ENCODE results near the gene RASL12. TPM values are rescaled to one million over a fixed set of nuclear protein-coding genes. Genes with fewer than 3 reads are reported as not detected.

Gene RASL12
- polyA plus RNA-seq, 1 experiment: 11.4 TPM

DNA sequence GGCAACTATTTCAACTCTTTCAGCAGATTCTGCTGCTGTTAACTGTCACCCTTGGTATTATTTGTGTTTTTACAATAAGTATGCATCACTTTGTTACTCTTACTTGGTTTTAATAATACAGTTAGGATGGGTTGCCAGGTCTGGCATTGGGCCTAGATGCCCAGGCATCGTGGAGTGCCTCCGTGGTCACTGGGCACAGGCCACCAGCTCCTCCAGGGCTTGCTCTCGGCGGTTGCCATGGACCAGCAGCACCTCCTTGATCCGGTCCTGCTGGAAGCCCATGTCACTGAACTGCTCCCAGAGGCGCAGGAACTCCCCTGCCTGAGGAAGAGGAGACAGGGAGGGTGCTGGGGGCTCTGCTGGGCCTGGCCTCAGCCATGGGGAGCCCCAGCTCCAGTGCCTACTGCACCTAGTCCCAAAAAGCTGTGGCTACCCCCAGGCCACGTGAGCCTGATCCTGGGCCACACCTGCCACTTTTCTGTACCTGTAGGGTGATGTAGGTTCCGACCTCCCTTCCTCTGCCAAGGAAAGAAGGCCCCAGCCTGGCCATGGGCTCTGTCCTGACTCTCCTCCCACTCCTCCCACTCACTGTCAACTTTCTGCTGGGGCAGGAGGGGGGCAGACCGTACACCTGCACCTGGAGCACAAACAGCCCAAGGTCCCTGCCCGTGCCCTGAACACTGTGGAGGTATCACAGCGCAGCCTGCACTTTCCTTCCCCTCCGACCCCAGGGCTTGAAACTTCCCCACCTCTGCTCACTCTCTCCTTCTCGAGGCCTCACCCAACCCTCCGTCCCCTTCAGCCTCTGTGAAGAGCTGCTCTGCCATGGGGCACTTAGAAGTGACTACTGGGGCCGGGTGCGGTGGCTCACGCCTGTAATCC lies 25.4 kb upstream of the RASL12 start:
- peaks cover 3% of the 10 kb centered on the region for H3K27me3 ChIP-seq (ENCODE audit: control insufficient read depth, insufficient read depth, low read length)
- TF ChIP-seq, protein P1, sequence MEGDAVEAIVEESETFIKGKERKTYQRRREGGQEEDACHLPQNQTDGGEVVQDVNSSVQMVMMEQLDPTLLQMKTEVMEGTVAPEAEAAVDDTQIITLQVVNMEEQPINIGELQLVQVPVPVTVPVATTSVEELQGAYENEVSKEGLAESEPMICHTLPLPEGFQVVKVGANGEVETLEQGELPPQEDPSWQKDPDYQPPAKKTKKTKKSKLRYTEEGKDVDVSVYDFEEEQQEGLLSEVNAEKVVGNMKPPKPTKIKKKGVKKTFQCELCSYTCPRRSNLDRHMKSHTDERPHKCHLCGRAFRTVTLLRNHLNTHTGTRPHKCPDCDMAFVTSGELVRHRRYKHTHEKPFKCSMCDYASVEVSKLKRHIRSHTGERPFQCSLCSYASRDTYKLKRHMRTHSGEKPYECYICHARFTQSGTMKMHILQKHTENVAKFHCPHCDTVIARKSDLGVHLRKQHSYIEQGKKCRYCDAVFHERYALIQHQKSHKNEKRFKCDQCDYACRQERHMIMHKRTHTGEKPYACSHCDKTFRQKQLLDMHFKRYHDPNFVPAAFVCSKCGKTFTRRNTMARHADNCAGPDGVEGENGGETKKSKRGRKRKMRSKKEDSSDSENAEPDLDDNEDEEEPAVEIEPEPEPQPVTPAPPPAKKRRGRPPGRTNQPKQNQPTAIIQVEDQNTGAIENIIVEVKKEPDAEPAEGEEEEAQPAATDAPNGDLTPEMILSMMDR (IDR thresholded peaks at IDR 0.05; ENCODE audit: low read depth, low read length): no peak
- ChIA-PET CTCF (interaction anchor here (0.6 to 3.0 kb wide), 3 partner anchors 8 to 59 kb away, joined by 4 to 17 read pairs (median 6); no protein-coding TSS in a partner anchor), POLR2A (no interaction called here)
- DNase-seq (ENCODE audit: low read depth, low spot score): no peak
- H3K9me3 ChIP-seq (ENCODE audit: control insufficient read depth, insufficient read depth, low read length): no peaks in the 10 kb centered on the region
- H3K4me3 ChIP-seq (ENCODE audit: low read depth, low read length): no peak overlapping the region
- no peak overlapping the region for H3K27ac ChIP-seq (ENCODE audit: low read depth, low read length)

DNA sequence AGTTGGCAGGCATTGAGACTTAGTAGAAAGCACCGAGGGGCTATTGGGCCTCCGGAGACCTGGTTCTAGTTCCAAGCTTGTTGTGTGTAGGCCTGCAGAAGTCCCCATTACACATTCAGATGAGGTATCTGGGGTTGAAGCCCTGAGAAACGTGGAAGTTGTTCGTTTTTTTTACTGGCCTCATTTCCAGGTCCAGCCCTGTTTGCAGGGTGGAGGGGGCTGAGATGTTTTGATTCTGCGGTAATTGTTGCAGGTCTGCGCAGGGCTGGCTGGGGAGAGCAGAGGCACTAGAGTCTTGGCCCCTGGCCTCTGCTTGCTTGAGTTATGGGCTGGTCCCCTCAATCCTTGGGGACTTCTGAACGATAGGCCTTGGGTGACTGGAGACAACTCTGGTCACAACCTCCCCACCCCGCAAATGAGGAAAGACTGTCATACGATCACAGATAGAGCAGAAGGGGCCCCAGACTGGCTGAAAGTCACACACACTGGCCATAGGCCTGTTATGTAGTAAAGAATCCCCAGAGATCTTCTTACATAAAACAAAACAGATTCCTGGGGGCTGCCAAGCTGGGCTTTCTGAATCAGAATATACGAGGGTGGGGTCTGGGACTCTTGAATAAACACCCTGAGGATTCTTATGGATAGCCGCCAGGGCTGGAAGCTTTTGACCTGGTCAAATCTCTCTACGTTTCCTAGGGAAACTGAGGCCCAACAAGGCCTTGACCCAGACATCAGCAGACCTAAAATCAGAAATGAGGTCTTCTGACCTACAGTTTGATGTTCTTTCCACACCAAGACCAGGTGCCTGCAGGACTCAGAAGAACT lies 24.4 kb upstream of the RASL12 start:
- Histone ChIP-seq H3K4me3 (ENCODE audit: low read depth, low read length) (no peak overlapping the region), H3K27me3 (ENCODE audit: control insufficient read depth, insufficient read depth, low read length) (peaks cover 3% of the 10 kb centered on the region), H3K27ac (ENCODE audit: low read depth, low read length) (no peak overlapping the region), H3K9me3 (ENCODE audit: control insufficient read depth, insufficient read depth, low read length) (no peaks in the 10 kb centered on the region)
- TF ChIP-seq, protein P1 (IDR thresholded peaks at IDR 0.05; ENCODE audit: low read depth, low read length): no peak
- POLR2A ChIA-PET: no interaction called here
- CTCF ChIA-PET: interaction anchor here (0.6 to 3.0 kb wide), 3 partner anchors 9 to 36 kb away, joined by 3 to 17 read pairs (median 4); no protein-coding TSS in a partner anchor
- DNase-seq (ENCODE audit: low read depth, low spot score): no peak

DNA sequence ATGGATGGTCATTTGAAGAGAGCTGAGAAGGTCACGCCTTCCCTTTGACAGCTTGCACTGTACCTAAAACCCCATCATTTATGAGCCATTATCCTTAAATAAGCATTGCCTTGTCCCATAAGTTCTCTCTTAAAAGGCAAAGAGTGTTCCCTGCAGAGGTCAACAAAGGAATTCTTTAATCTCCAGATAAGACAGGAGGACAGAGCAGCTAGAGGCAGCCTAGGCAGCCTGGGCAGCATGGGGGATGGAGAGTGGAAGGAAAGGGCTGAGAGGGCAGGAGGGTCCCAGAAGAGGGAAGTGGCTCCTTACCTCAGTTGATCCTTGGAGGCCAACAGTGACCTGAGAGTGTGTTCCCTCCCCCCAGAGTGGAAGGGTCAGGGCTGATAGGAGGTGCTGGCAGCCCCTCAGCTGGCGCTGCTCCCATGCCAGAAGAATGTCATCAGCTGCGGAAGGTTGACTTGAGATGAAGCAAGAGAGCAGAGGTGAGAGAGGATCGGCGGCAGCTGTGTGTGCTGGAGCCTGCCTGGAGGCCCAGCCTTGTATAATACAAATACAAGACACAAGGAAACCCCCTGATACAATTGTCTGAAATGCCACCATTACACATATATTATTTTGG lies 21.5 kb upstream of the RASL12 start:
- no peaks in the 10 kb centered on the region for H3K9me3 ChIP-seq (ENCODE audit: control insufficient read depth, insufficient read depth, low read length)
- H3K27me3 ChIP-seq (ENCODE audit: control insufficient read depth, insufficient read depth, low read length): peaks cover 11% of the 10 kb centered on the region
- CTCF ChIA-PET: interaction anchor here (0.7 to 2.1 kb wide), 2 partner anchors 12 to 31 kb away, joined by 3 to 10 read pairs; no protein-coding TSS in a partner anchor
- peak; percentile 59 for DNase-seq (ENCODE audit: low read depth, low spot score)
- H3K4me3 ChIP-seq (ENCODE audit: low read depth, low read length): no peak overlapping the region
- POLR2A ChIA-PET: interaction anchor here (0.6 to 3.3 kb wide), 4 partner anchors 12 to 98 kb away, joined by 3 to 23 read pairs (median 6); partner anchors contain the start of gene RASL12
- TF ChIP-seq, protein P1 (IDR thresholded peaks at IDR 0.05; ENCODE audit: low read depth, low read length): no peak
- H3K27ac ChIP-seq (ENCODE audit: low read depth, low read length): no peak overlapping the region

DNA sequence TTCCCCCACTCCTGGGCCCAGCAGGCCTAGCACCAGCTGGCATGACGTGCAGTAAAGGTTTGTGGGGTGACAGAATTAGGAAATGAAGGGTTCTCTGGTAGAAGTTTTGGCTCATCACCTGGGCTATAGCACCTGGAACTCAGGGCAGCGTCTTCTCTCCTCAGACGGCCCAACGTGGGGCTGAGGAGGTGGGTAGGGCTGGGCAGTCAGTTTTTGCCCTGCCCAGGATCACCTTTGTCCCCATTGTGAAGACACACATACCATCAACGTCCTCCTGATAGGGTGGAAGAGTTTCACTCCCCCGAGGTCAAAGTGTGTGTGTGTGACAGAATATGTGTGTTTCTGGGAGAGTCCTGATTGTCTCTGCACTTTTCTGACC lies 20.8 kb upstream of the RASL12 start:
- ChIA-PET CTCF (interaction anchor here (2.1 kb wide), 1 partner anchor 13 kb away, joined by 10 read pairs; no protein-coding TSS in a partner anchor), POLR2A (interaction anchor here (3.3 kb wide), 1 partner anchor 20 kb away, joined by 23 read pairs; the partner anchor contains the start of gene RASL12)
- Histone ChIP-seq H3K27ac (ENCODE audit: low read depth, low read length) (no peak overlapping the region), H3K9me3 (ENCODE audit: control insufficient read depth, insufficient read depth, low read length) (no peaks in the 10 kb centered on the region), H3K4me3 (ENCODE audit: low read depth, low read length) (no peak overlapping the region), H3K27me3 (ENCODE audit: control insufficient read depth, insufficient read depth, low read length) (peaks cover 11% of the 10 kb centered on the region)
- TF ChIP-seq, protein P1 (IDR thresholded peaks at IDR 0.05; ENCODE audit: low read depth, low read length): no peak
- DNase-seq (ENCODE audit: low read depth, low spot score): no peak
